Mammary epithelial cell (primary cell): ENCODE measurements around the gene PAX5.

ENCODE experiments used
- CTCF ChIP-seq, 2 donors: IDR thresholded peaks in 1 of 2; conservative IDR thresholded peaks in 1 of 2; 2 replicates each; pipeline ENCODE4 v1.5.1; 2011 to 2012; ENCODE audit warnings: inconsistent platforms in 2 of 2, low read length in 2 of 2, mild to moderate bottlenecking in 2 of 2, control low read depth in 1 of 2, low read depth in 1 of 2; ENCODE audit not compliant: insufficient read depth in 1 of 2; ENCODE audit errors: extremely low read depth in 1 of 2
- EZH2 ChIP-seq: IDR thresholded peaks from 2 replicates; pipeline ENCODE4 v1.6.1; 2012; ENCODE audit warnings: low read length, inconsistent platforms, borderline replicate concordance

GRCh38 chr9:36893911-36894310, 140.2 kb downstream of the PAX5 start:
- no peak for TF ChIP-seq CTCF (conservative IDR thresholded peaks at IDR 0.05 in 1 of 2, IDR thresholded peaks at IDR 0.05 in 1 of 2; ENCODE audit: extremely low read depth in 1 of 2, insufficient read depth in 1 of 2, low read depth in 1 of 2, low read length in 2 of 2)
- no peak for TF ChIP-seq EZH2
